NCI-H1092 (cell line): ENCODE data around the gene KHDRBS1.
"Not testable (repeated sequence)": the region's sequence is repeated elsewhere in the genome, so short reads cannot be mapped to it uniquely, and the experiment has no call there.

ENCODE experiments used
- DNase-seq: peaks from one replicate; lab custom pipeline; 2025; lab: John Stamatoyannopoulos, UW

The KHDRBS1 gene

GRCh38 chr1:32013386-32014198 is at the start of gene KHDRBS1:
Gene KHDRBS1 (plus strand): TSS chr1:32013868. CDS start chr1:32013996, 128 bp downstream.
- peak; percentile 100 for DNase-seq

- no peak for DNase-seq
Observed at GRCh38 chr1:31970873-31971272, 42.8 kb upstream of the KHDRBS1 start.

- DNase-seq, result no peak
Observed at GRCh38 chr1:31976401-31976800, 37.3 kb upstream of the KHDRBS1 start.

- DNase-seq, result peak; percentile 17
Observed at GRCh38 chr1:31977385-31978131, 36.1 kb upstream of the KHDRBS1 start.

DNA sequence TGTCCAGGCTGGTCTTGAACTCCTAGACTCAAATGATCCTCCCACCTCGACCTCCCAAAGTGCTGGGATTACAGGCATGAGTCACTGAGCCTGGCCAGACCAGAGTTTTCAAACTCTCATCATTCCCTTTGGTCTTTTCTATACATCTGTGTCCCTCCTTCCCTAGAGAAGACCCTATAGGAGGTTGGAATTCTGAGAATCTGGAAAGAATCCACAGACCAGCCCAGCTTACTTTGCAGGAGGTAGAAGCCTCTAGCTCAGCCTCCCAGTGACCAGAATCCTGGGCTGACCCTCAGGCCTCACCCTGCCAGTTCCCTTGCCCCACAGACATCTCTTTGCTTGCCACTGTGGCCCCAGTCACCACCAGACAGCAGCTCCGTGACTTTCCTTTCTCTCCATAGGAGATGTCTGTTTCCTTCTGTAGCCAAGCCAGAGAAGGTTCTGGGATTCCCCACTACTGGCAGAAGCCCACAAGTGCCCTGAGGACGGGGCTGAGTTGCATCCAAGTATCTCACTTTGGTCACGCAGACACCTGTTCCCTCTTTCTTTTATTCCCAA is 34.7 kb upstream of the KHDRBS1 start:
- DNase-seq, result no peak

GRCh38 chr1:31980835-31981455 is 32.7 kb upstream of the KHDRBS1 start:
- no peak for DNase-seq

- no peak for DNase-seq
Observed at GRCh38 chr1:31981456-31981839, 32.2 kb upstream of the KHDRBS1 start.

DNA sequence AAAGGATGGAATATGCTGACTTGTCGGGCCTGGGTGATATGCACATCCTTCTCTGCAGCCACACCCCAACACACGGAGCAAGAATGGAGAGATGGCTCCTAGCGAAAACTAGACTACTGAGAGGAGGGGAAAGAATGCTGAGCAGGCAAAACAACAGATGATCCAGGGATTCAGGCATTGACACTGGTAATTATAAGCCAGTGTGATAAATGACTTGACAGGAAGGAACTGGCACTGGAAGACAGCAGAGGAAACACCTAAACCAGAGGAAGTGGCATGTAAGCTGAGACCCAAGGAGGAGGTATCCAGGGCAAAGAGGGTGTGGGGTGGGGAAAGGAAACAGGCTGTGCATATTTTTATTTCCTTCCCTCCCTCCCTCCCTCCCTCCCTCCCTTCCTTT is 31.7 kb upstream of the KHDRBS1 start:
- DNase-seq, result no peak

DNA sequence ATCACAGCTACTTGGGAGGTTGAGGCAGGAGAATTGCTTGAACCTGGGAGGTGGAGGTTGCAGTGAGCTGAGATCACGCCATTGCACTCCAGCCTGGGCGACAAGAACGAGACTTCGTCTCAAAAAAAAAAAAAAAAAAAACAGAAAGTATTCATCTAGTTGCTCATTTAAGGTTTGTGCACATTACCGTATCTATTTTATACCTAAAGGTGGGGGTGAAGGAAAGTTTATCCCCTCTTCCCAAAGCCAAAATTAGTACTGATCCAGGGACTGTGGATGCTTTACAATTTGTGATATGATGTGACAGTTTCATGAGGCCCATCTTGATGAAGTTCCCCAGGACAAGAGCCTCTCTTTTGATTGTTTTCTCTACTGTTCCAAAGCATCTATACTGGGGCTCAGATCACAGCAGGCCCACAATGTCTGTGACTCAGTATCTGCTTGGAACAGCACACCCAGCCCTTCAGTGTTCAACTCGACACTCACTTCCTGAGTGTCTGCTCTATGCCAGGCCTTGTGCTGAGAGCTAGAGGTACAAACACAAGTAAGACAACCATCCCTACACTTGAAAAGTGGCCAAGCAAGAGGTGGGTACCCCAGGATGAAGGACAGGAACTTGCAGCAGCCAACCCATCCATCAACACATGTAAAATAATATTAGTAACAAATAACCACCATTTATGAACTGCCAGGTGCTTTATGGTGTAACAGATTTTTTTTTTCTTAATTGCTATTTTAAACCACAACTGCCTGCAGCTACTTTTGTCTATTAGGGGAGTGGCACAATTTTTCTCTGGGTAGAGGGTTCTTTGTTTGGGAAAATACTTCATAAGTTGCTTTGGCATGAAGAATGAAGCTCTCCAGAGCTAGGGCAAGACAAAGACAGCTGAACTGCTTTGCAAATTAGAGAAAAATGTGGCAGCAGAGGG is 29.0 kb upstream of the KHDRBS1 start:
- DNase-seq, result no peak

DNA sequence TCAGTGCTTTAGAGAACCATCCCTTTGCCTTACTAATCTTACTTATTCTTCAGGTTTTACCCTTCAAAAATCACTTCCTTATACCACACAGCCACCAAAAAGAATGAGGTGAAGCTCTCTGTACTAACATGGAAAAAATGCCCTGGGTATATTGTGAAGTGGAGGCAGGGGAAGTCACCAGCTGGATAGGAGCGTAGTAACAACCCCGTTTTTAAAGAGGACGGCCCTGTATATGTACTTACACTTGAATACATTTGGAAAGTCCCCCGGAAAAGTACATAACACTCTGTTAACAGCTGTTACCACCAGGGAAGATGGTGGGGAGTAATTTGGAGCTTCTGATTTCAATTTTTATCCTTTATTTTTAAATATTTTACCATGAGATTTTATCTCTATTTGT is 28.2 kb upstream of the KHDRBS1 start:
- DNase-seq, result peak; percentile 16

DNA sequence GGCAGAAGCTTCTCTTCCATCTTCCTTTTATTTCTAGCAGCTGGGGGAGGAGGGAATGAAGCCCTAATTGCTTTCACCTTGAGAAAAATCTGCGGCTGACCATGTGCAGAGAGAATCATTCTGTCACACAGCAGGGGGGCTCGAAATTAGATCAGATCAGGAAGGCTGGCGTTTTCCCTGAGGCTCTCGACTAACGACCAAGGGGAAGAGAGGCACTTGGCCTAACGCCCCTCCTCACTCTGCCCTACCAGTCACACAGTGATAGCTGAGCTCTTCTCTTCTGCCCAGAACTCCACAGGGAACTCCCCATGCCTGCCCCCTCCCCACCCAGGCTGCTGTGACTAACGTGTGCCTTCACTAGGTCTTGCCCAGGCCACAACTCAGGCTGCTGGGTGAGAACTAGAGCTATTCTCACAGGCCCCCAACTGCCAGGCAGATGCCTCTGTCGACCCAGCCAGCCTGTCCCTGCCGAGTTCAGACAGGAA is 26.5 kb upstream of the KHDRBS1 start:
- peak; percentile 60 for DNase-seq

- DNase-seq, result no peak
Observed at GRCh38 chr1:31989964-31990363, 23.7 kb upstream of the KHDRBS1 start.

- DNase-seq, result no peak
Observed at GRCh38 chr1:31991182-31991581, 22.5 kb upstream of the KHDRBS1 start.

- DNase-seq, result no peak
Observed at GRCh38 chr1:31995263-31995662, 18.4 kb upstream of the KHDRBS1 start.

DNA sequence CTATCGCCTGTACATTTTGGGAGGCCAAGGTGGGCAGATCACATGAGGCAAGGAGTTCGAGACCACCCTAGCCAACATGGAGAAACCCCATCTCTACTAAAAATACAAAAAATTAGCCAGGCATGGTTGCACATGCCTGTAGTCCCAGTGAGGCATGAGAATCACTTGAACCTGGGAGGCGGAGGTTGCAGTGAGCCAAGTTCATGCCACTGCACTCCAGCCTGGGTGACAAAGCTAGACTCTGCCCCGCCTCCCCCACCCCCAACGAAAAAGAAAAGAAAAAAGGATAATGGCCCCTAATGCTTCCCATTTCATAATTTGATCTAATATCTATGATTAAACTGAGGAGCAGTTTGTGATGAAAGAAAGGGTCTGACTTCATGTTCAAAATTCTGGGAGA is 17.5 kb upstream of the KHDRBS1 start:
- not testable (repeated sequence) for DNase-seq

DNA sequence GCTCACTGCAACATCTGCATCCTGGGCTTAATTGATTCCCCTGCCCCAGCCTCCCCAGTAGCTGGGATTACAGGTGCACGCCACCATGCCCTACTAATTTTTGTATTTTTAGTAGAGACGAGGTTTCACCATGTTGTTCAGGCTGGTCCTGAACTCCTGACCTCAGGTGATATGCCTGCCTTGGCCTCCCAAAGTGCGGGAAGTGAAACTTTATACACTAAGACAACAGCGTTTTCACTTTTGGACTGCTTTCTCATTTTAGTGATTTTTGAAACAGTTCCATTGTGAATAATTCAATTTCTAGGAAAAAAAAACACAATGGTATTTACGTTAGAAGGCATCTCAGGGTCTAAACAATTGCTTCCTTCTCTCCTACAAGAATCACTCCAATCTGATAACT is 11.8 kb upstream of the KHDRBS1 start:
- no peak for DNase-seq

DNA sequence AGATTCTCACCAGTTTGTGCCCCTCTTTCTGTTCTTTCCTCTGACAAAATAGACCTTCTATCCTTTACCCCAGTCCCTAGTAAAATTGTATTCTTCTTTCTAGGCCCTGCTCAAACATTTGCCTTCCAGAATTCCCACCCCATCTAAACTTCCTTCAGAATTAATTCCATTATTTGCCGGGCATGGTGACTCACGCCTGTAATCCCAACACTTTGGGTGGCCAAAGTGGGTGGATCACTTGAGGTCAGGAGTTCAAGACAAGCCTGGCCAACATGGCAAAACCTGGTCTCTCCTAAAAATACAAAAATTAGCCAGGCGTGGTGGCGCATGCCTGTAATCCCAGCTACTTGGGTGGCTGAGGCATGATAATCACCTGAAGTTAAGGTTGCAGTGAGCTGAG is 11.4 kb upstream of the KHDRBS1 start:
- DNase-seq, result not testable (repeated sequence)

- DNase-seq, result no peak
Observed at GRCh38 chr1:32005522-32005921, 8.1 kb upstream of the KHDRBS1 start.

GRCh38 chr1:32007591-32007940 is 6.1 kb upstream of the KHDRBS1 start:
- DNase-seq, result no peak

GRCh38 chr1:32010246-32010645 is 3.4 kb upstream of the KHDRBS1 start:
- DNase-seq, result no peak

- DNase-seq, result no peak
Observed at GRCh38 chr1:32012709-32013385, 821 bp upstream of the KHDRBS1 start.
